ENCODE data around the gene STIM1. TPM values are rescaled to one million over a fixed set of nuclear protein-coding genes. Genes with fewer than 3 reads are reported as not detected.
A peak's percentile ranks its signal among the peaks of the same experiment; 100 is the strongest.

STIM1 gene
- total and polyA plus RNA-seq, 10 of the 15 experiments (the other 5 are each of a cell fraction or from before 2014, with no cell fraction given): 8.6 to 57.7 (median 29.3) TPM

GRCh38 chr11:3876613-3877012 lies 21.1 kb downstream of the STIM1 start (continued):
- TF ChIP-seq, protein P1, sequence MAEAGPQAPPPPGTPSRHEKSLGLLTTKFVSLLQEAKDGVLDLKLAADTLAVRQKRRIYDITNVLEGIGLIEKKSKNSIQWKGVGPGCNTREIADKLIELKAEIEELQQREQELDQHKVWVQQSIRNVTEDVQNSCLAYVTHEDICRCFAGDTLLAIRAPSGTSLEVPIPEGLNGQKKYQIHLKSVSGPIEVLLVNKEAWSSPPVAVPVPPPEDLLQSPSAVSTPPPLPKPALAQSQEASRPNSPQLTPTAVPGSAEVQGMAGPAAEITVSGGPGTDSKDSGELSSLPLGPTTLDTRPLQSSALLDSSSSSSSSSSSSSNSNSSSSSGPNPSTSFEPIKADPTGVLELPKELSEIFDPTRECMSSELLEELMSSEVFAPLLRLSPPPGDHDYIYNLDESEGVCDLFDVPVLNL (IDR thresholded peaks at IDR 0.05; ENCODE audit: low read depth, low read length): no peak
- no peak for TF ChIP-seq LARP7 (IDR thresholded peaks at IDR 0.05)

- intact Hi-C loops (cut with micrococcal nuclease; ENCODE audit: unreplicated experiment): loop anchor here (1.0 to 2.0 kb wide), 2 partner anchors 23 to 36 kb away; partner anchors contain the start of gene STIM1
- no peaks in the 10 kb centered on the region for H3K27me3 ChIP-seq (replicated peaks in 1 of 2; ENCODE audit: control insufficient read depth in 2 of 2, insufficient read depth in 2 of 2, low read length in 1 of 2)
- H3K36me3 ChIP-seq (ENCODE audit: control insufficient read depth in 2 of 2, insufficient read depth in 2 of 2, low read length in 1 of 2): no peaks in the 10 kb centered on the region
- no TSS peak for BruUV-seq (replicated peaks)
- H3K27ac ChIP-seq (ENCODE audit: control insufficient read depth, insufficient read depth): peak overlapping the region; percentile 83
- no peaks in the 10 kb centered on the region for H4K20me1 ChIP-seq (ENCODE audit: control insufficient read depth, insufficient read depth)
- no peak for FAIRE-seq
- in situ Hi-C loops (cut with MboI): no loop called here
- peaks cover 83% of the 10 kb centered on the region for H3K79me2 ChIP-seq (ENCODE audit: control insufficient read depth, insufficient read depth, low read length)
- CTCF ChIA-PET: interaction anchor here (1.0 to 37.4 kb wide), 8 partner anchors 17 to 195 kb away, joined by 3 to 1047 read pairs (median 5); partner anchors contain the start of genes RHOG and STIM1
- H3K9ac ChIP-seq (ENCODE audit: control insufficient read depth, insufficient read depth, low read length): peak overlapping the region; percentile 47
- no peak for DNase-seq (ENCODE audit: low read depth, low spot score)
- no peaks in the 10 kb centered on the region for H3K9me3 ChIP-seq (replicated peaks; ENCODE audit: control insufficient read depth, insufficient read depth, low read length)
- 7% methylated on average over 8 of the region's 8 CpGs for WGBS (ENCODE audit: insufficient coverage, insufficient replicate concordance, low lambda C conversion rate, missing lambda C conversion rate)
- SMC1A ChIA-PET (ENCODE audit: uncharacterized antibody, unreplicated experiment): interaction anchor here (0.6 to 23.8 kb wide), 24 partner anchors 10 to 195 kb away, joined by 3 to 633 read pairs (median 4); partner anchors contain the start of gene STIM1
- RAD21 ChIA-PET (ENCODE audit: unreplicated experiment): interaction anchor here (0.7 to 16.8 kb wide), 18 partner anchors 7 to 217 kb away, joined by 3 to 253 read pairs (median 6); partner anchors contain the start of genes RHOG, RRM1 and STIM1
- no peak overlapping the region; the same call in none of the 2 replicates for H2AFZ ChIP-seq (ENCODE audit: control insufficient read depth, low read depth, low read length)
- ATAC-seq: peak; percentile 3; the same call in 2 of the 3 replicates
- POLR2A ChIA-PET: interaction anchor here (0.7 to 18.1 kb wide), 13 partner anchors 10 to 180 kb away, joined by 3 to 405 read pairs (median 5); partner anchors contain the start of genes RHOG and STIM1
- H3K4me2 ChIP-seq (ENCODE audit: control insufficient read depth, insufficient read depth): peak overlapping the region; percentile 92
- peak overlapping the region; percentile 38 for H3K4me3 ChIP-seq
- H3K4me1 ChIP-seq (ENCODE audit: control insufficient read depth, insufficient read depth, low read length): peaks cover 52% of the 10 kb centered on the region
- TF ChIP-seq HDGF (IDR thresholded peaks at IDR 0.05) (peak; percentile 53; the same call in 1 of the 2 replicates), NR2F1 (conservative IDR thresholded peaks at IDR 0.05) (peak; percentile 48; the same call in 1 of the 2 replicates), MEF2B (IDR thresholded peaks at IDR 0.05; ENCODE audit: partially characterized antibody, poor library complexity, severe bottlenecking) (no peak), TCF3 (IDR thresholded peaks at IDR 0.05; ENCODE audit: borderline replicate concordance, insufficient read depth, low read depth, low read length) (no peak), IKZF2 (IDR thresholded peaks at IDR 0.05) (peak; percentile 32 to 39; a peak in 1 of 4 replicates), BHLHE40 (IDR thresholded peaks at IDR 0.05; ENCODE audit: borderline replicate concordance in 1 of 2, low read depth in 2 of 2, low read length in 1 of 2) (0 out of 4 replicates have a peak, but pooled peaks of 1 of the 2 experiments have one; percentile 14), EED (IDR thresholded peaks at IDR 0.05; ENCODE audit: low read depth) (peak; percentile 55), JUND (IDR thresholded peaks at IDR 0.05; ENCODE audit: low read depth, low read length) (no peak), POU2F2 (IDR thresholded peaks at IDR 0.05; ENCODE audit: borderline replicate concordance, low read depth, low read length) (peak; percentile 24; the same call in 1 of the 3 replicates), POLR2A (IDR thresholded peaks at IDR 0.05; ENCODE audit: low read depth, low read length) (no peak), RUNX3 (IDR thresholded peaks at IDR 0.05; ENCODE audit: low read length) (0 out of 2 replicates have a peak, but pooled peaks have one; percentile 11)
- TF ChIP-seq, protein P1 (IDR thresholded peaks at IDR 0.05; ENCODE audit: low read depth, low read length): no peak
- TF ChIP-seq, protein P2, sequence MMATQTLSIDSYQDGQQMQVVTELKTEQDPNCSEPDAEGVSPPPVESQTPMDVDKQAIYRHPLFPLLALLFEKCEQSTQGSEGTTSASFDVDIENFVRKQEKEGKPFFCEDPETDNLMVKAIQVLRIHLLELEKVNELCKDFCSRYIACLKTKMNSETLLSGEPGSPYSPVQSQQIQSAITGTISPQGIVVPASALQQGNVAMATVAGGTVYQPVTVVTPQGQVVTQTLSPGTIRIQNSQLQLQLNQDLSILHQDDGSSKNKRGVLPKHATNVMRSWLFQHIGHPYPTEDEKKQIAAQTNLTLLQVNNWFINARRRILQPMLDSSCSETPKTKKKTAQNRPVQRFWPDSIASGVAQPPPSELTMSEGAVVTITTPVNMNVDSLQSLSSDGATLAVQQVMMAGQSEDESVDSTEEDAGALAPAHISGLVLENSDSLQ (IDR thresholded peaks at IDR 0.05): peak; percentile 36; the same call in 1 of the 2 replicates
- TF ChIP-seq, protein P3, sequence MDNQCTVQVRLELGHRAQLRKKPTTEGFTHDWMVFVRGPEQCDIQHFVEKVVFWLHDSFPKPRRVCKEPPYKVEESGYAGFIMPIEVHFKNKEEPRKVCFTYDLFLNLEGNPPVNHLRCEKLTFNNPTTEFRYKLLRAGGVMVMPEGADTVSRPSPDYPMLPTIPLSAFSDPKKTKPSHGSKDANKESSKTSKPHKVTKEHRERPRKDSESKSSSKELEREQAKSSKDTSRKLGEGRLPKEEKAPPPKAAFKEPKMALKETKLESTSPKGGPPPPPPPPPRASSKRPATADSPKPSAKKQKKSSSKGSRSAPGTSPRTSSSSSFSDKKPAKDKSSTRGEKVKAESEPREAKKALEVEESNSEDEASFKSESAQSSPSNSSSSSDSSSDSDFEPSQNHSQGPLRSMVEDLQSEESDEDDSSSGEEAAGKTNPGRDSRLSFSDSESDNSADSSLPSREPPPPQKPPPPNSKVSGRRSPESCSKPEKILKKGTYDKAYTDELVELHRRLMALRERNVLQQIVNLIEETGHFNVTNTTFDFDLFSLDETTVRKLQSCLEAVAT (IDR thresholded peaks at IDR 0.05): peak; percentile 27; the same call in 1 of the 2 replicates
These were observed 22.1 kb downstream of the STIM1 start for GRCh38 chr11:3877364-3878257.

Data from GM12878 (cell line).